KOPT-K1 (cell line): ENCODE results near the gene ZNF346.

Source experiments
- H3K27ac ChIP-seq: fragments of 200-600 bp; sonication (generic); 2 replicates; pipeline ENCODE4 v1.5.1; 2016; ENCODE audit warnings: antibody characterized with exemption, mild to moderate bottlenecking, low read depth, low read length; ENCODE audit not compliant: poor library complexity, severe bottlenecking
- H3K36me3 ChIP-seq: fragments of 200-600 bp; sonication (generic); 2 replicates; pipeline ENCODE4 v1.5.1; 2017; ENCODE audit warnings: antibody characterized with exemption, mild to moderate bottlenecking, low read length, moderate library complexity; ENCODE audit not compliant: insufficient read depth
- H3K9me3 ChIP-seq: fragments of 200-600 bp; sonication (generic); 2 replicates; pipeline ENCODE4 v1.5.1; 2017; ENCODE audit warnings: antibody characterized with exemption, low read length, mild to moderate bottlenecking; ENCODE audit not compliant: insufficient read depth, poor library complexity, severe bottlenecking

ZNF346 gene

GRCh38 chr5:177070536-177071191, 48.2 kb downstream of the ZNF346 start:
- H3K27ac ChIP-seq = no peak overlapping the region
- H3K9me3 ChIP-seq = no peaks in the 10 kb centered on the region
- H3K36me3 ChIP-seq = peaks cover 32% of the 10 kb centered on the region; the same call in 1 of the 2 replicates

GRCh38 chr5:177071666-177072385, 49.3 kb downstream of the ZNF346 start:
- H3K9me3 ChIP-seq = no peaks in the 10 kb centered on the region
- peaks cover 23% of the 10 kb centered on the region; the same call in 1 of the 2 replicates for H3K36me3 ChIP-seq
- H3K27ac ChIP-seq = no peak overlapping the region

GRCh38 chr5:177077335-177077734, 54.8 kb downstream of the ZNF346 start:
- Histone ChIP-seq H3K27ac (no peak overlapping the region), H3K36me3 (peaks cover 5% of the 10 kb centered on the region; the same call in 1 of the 2 replicates), H3K9me3 (no peaks in the 10 kb centered on the region)

GRCh38 chr5:177079606-177080005, 57.1 kb downstream of the ZNF346 start:
- Histone ChIP-seq H3K36me3 (no peaks in the 10 kb centered on the region), H3K9me3 (no peaks in the 10 kb centered on the region), H3K27ac (no peak overlapping the region)

- Histone ChIP-seq H3K27ac (no peak overlapping the region), H3K9me3 (no peaks in the 10 kb centered on the region), H3K36me3 (no peaks in the 10 kb centered on the region)
These were observed 57.8 kb downstream of the ZNF346 start for GRCh38 chr5:177080265-177080664.

GRCh38 chr5:177081859-177082258, 59.4 kb downstream of the ZNF346 start:
- Histone ChIP-seq H3K36me3 (no peaks in the 10 kb centered on the region), H3K27ac (no peak overlapping the region), H3K9me3 (no peaks in the 10 kb centered on the region)

GRCh38 chr5:177083357-177083756, 60.9 kb downstream of the ZNF346 start:
- no peaks in the 10 kb centered on the region for H3K36me3 ChIP-seq
- H3K27ac ChIP-seq = no peak overlapping the region
- H3K9me3 ChIP-seq = no peaks in the 10 kb centered on the region

GRCh38 chr5:177084175-177084574, 61.7 kb downstream of the ZNF346 start:
- Histone ChIP-seq H3K9me3 (no peaks in the 10 kb centered on the region), H3K27ac (no peak overlapping the region), H3K36me3 (no peaks in the 10 kb centered on the region)

GRCh38 chr5:177085985-177086653, 63.6 kb downstream of the ZNF346 start:
- Histone ChIP-seq H3K27ac (no peak overlapping the region), H3K9me3 (no peaks in the 10 kb centered on the region), H3K36me3 (no peaks in the 10 kb centered on the region)

GRCh38 chr5:177086654-177087397, 64.3 kb downstream of the ZNF346 start, which contains the start of gene FGFR4:
FGFR4 (plus strand) TSS chr5:177086915; CDS start chr5:177089603, 2,688 bp downstream.
- Histone ChIP-seq H3K36me3 (no peaks in the 10 kb centered on the region), H3K9me3 (no peaks in the 10 kb centered on the region), H3K27ac (no peak within 1 kb of the TSS)

- no peaks in the 10 kb centered on the region for H3K36me3 ChIP-seq
- H3K27ac ChIP-seq = no peak overlapping the region
- H3K9me3 ChIP-seq = no peaks in the 10 kb centered on the region
These were observed 65.0 kb downstream of the ZNF346 start for GRCh38 chr5:177087398-177088005.

GRCh38 chr5:177089127-177089526, 66.6 kb downstream of the ZNF346 start:
- no peak overlapping the region for H3K27ac ChIP-seq
- no peaks in the 10 kb centered on the region for H3K36me3 ChIP-seq
- H3K9me3 ChIP-seq = no peaks in the 10 kb centered on the region

- H3K27ac ChIP-seq = no peak overlapping the region
- H3K9me3 ChIP-seq = no peaks in the 10 kb centered on the region
- no peaks in the 10 kb centered on the region for H3K36me3 ChIP-seq
These were observed 67.5 kb downstream of the ZNF346 start for GRCh38 chr5:177089825-177090641.

- H3K36me3 ChIP-seq = no peaks in the 10 kb centered on the region
- no peak overlapping the region for H3K27ac ChIP-seq
- H3K9me3 ChIP-seq = no peaks in the 10 kb centered on the region
These were observed 68.3 kb downstream of the ZNF346 start for GRCh38 chr5:177090813-177091212.
